NCI-H1930 (cell line): ENCODE data around the gene NFE2L1.
"Not testable (repeated sequence)": the region's sequence is repeated elsewhere in the genome, so short reads cannot be mapped to it uniquely, and the experiment has no call there.

Experiments used
- DNase-seq, 2 experiments: peaks; one replicate each; lab custom pipeline; 2025; lab: John Stamatoyannopoulos, UW

NFE2L1 gene

GRCh38 chr17:48024149-48025039 is 23.8 kb upstream of the NFE2L1 start:
- DNase-seq = peak in 1 of 2 experiments; percentile 31

GRCh38 chr17:48025040-48025903 is 22.9 kb upstream of the NFE2L1 start:
- DNase-seq = peak; percentile 94 to 95

GRCh38 chr17:48025904-48026501 is 22.2 kb upstream of the NFE2L1 start:
- DNase-seq = no peak

GRCh38 chr17:48026502-48027321 is 21.4 kb upstream of the NFE2L1 start:
- peak; percentile 70 to 71 for DNase-seq

- DNase-seq = no peak
Observed at GRCh38 chr17:48027322-48027981, 20.7 kb upstream of the NFE2L1 start.

- DNase-seq = no peak
Observed at GRCh38 chr17:48028736-48029135, 19.4 kb upstream of the NFE2L1 start.

GRCh38 chr17:48030531-48030930 is 17.6 kb upstream of the NFE2L1 start:
- DNase-seq = no peak

GRCh38 chr17:48031966-48032365 is 16.2 kb upstream of the NFE2L1 start:
- DNase-seq = no peak

GRCh38 chr17:48034734-48035133 is 13.4 kb upstream of the NFE2L1 start:
- not testable (repeated sequence) for DNase-seq

- no peak for DNase-seq
Observed at GRCh38 chr17:48036693-48037035, 11.5 kb upstream of the NFE2L1 start.

GRCh38 chr17:48037036-48037837 is 10.9 kb upstream of the NFE2L1 start, which contains the start of gene COPZ2:
COPZ2 (minus strand) TSS chr17:48037797; CDS start chr17:48037777, 20 bp downstream.
- no peak for DNase-seq

- no peak for DNase-seq
Observed at GRCh38 chr17:48037838-48038323, 10.3 kb upstream of the NFE2L1 start.

GRCh38 chr17:48038687-48039086 is 9.5 kb upstream of the NFE2L1 start:
- DNase-seq = no peak

GRCh38 chr17:48043176-48043575 is 5.0 kb upstream of the NFE2L1 start:
- no peak for DNase-seq

GRCh38 chr17:48044851-48045250 is 3.3 kb upstream of the NFE2L1 start:
- DNase-seq = no peak

GRCh38 chr17:48045316-48046001 is 2.7 kb upstream of the NFE2L1 start:
- DNase-seq = no peak

GRCh38 chr17:48046296-48046695 is 1.9 kb upstream of the NFE2L1 start:
- DNase-seq = no peak

- DNase-seq = no peak
Observed at GRCh38 chr17:48047113-48047740, 932 bp upstream of the NFE2L1 start.
